Measurements from ENCODE around the gene SKP2.
"Not testable (repeated sequence)": the region's sequence is repeated elsewhere in the genome, so short reads cannot be mapped to it uniquely, and the experiment has no call there.

SKP2 gene

GRCh38 chr5:36158144-36158543 is 6.2 kb downstream of the SKP2 start:
- DNase-seq: no peak

GRCh38 chr5:36160617-36161016 is 8.7 kb downstream of the SKP2 start:
- DNase-seq: no peak

- no peak for DNase-seq
Measured at GRCh38 chr5:36161361-36161760, 9.4 kb downstream of the SKP2 start.

GRCh38 chr5:36162810-36163486 is 11.0 kb downstream of the SKP2 start:
- no peak for DNase-seq

- no peak for DNase-seq
Measured at GRCh38 chr5:36164461-36164860, 12.6 kb downstream of the SKP2 start.

GRCh38 chr5:36168737-36169136 is 16.8 kb downstream of the SKP2 start:
- DNase-seq: no peak

GRCh38 chr5:36170832-36171424 is 19.0 kb downstream of the SKP2 start:
- no peak for DNase-seq

- DNase-seq: no peak
Measured at GRCh38 chr5:36172599-36172998, 20.7 kb downstream of the SKP2 start.

GRCh38 chr5:36173426-36173825 is 21.5 kb downstream of the SKP2 start:
- DNase-seq: no peak

GRCh38 chr5:36174119-36174518 is 22.2 kb downstream of the SKP2 start:
- DNase-seq: no peak

GRCh38 chr5:36175043-36175442 is 23.1 kb downstream of the SKP2 start:
- DNase-seq: no peak

GRCh38 chr5:36177154-36177553 is 25.2 kb downstream of the SKP2 start:
- no peak for DNase-seq

- DNase-seq: no peak
Measured at GRCh38 chr5:36177715-36178523, 26.0 kb downstream of the SKP2 start.

- no peak for DNase-seq
Measured at GRCh38 chr5:36178524-36178890, 26.6 kb downstream of the SKP2 start.

GRCh38 chr5:36179950-36180349 is 28.0 kb downstream of the SKP2 start:
- DNase-seq: no peak

- DNase-seq: no peak
Measured at GRCh38 chr5:36180556-36181350, 28.8 kb downstream of the SKP2 start.

GRCh38 chr5:36181774-36182173 is 29.9 kb downstream of the SKP2 start:
- no peak for DNase-seq

GRCh38 chr5:36184408-36184807 is 32.5 kb downstream of the SKP2 start:
- not testable (repeated sequence) for DNase-seq

GRCh38 chr5:36193746-36194145 is 41.8 kb downstream of the SKP2 start:
- DNase-seq: no peak

- no peak for DNase-seq
Measured at GRCh38 chr5:36198281-36198680, 46.4 kb downstream of the SKP2 start.

GRCh38 chr5:36198783-36199182 is 46.9 kb downstream of the SKP2 start:
- not testable (repeated sequence) for DNase-seq

- no peak for DNase-seq
Measured at GRCh38 chr5:36199620-36200019, 47.7 kb downstream of the SKP2 start.

GRCh38 chr5:36200513-36200912 is 48.6 kb downstream of the SKP2 start:
- DNase-seq: no peak
